ENCODE data around the gene LSM4.
A peak's percentile ranks its signal among the peaks of the same experiment; 100 is the strongest.

The LSM4 gene

DNA sequence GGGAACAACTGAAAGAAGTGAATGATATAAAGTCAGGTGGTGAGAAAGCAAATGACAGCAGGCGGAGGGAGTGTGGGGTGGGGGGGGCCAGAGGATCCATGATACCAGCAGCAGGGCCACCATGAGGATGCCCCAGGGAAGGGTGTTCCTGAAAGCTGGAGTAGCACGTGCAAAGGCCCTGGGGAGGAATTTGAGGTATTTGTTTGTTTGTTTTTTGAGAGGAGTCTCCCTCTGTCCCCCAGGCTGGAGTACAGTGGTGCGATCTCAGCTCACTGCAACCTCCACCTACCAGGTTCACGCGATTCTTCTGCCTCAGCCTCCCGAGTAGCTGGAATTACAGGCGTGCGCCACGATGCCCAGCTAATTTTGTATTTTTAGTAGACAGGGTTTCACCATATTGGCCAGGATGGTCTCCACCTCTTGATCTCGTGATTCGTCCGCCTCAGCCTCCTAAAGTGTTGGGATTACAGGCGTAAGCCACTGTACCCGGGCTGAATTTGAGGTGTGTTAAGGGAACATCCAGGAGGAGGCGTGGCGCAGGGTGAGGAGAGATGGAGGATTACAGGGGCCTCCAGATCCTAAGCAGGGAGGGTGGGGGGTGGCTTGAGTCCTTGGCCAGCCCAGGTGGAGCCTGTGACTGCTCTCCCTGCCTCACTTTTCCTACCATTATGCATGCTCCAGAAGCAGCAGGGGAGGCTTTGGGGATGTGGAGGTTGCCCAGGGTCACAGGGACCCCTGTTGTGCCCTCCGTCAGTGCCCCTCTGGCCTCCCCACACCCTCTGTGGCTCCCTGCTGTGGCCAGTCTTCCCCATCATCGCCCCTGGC lies 29.0 kb downstream of the LSM4 start:
- no peak for DNase-seq
- H3K9me3 ChIP-seq = no peaks in the 10 kb centered on the region
- H3K4me1 ChIP-seq = peaks cover 20% of the 10 kb centered on the region
- H3K27me3 ChIP-seq = no peaks in the 10 kb centered on the region
- H3K4me3 ChIP-seq (ENCODE audit: low read depth, low read length) = no peak overlapping the region
- TF ChIP-seq CTCF (IDR thresholded peaks at IDR 0.05; ENCODE audit: low read depth, low read length) = no peak
- H3K36me3 ChIP-seq = no peaks in the 10 kb centered on the region

DNA sequence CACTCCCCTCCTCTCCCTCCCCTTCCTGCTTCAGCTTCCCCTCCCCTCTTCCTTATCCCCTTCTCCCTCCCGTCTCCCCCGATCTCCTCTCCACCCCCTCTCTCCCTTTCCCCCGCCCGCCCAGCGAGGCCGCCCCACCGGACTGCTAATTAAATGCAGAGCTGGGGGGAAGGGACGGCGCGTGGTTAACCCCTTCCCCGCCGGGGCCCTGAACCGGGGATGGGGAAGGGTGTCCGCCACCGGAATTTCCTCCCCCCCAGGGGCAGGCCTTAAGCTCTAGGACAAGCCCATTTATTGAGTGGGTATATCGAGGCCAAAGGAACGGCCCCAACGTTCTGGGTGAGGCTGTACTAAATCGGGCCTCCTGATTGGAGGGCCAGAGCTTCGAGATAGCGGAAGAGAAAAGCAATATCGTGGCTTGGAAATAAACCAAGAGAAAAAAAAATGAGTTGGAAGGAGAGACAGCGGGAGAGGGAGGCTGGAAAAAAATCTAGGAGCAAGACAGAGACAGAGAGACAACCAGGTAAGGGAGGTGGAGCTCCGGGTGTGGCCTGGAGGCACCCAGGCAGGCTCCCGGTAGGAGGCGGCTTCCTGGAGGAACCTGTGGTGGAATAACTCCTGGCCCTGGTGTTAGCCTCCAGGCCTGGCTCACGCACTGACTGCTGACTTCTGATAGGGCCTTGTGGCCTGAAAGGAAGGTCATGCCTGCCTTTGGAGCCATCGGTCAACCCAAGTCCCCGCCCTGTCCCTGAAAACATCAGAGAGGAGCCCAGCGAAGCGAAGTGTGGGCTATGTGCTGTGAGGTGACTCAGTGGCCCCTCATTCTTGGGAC lies 29.9 kb downstream of the LSM4 start:
- H3K4me1 ChIP-seq = peaks cover 20% of the 10 kb centered on the region
- TF ChIP-seq CTCF (IDR thresholded peaks at IDR 0.05; ENCODE audit: low read depth, low read length) = no peak
- H3K9me3 ChIP-seq = no peaks in the 10 kb centered on the region
- no peaks in the 10 kb centered on the region for H3K27me3 ChIP-seq
- no peaks in the 10 kb centered on the region for H3K36me3 ChIP-seq
- peak; percentile 79 for DNase-seq
- peak overlapping the region; percentile 74 for H3K4me3 ChIP-seq (ENCODE audit: low read depth, low read length)

DNA sequence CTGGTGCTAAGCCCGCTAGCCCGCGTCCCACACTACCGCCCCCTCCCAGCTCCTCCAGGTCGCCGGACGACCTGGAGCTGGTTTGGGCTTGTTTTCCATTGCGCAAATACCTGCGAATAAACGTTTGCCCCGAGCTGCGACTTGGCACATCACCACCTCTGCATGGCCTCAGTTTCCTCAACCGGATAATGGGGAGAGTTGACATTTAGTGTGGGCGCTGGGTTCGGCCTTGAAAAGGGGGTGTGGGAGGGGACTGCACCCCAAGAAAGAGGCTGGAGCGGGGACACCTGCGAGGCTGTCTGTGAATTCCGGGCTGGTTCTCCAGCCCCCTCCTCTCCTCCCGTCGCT lies 30.4 kb downstream of the LSM4 start:
- no peak for DNase-seq
- Histone ChIP-seq H3K27me3 (no peaks in the 10 kb centered on the region), H3K4me1 (peaks cover 20% of the 10 kb centered on the region), H3K36me3 (no peaks in the 10 kb centered on the region), H3K9me3 (no peaks in the 10 kb centered on the region), H3K4me3 (ENCODE audit: low read depth, low read length) (peak overlapping the region; percentile 74)
- no peak for TF ChIP-seq CTCF (IDR thresholded peaks at IDR 0.05; ENCODE audit: low read depth, low read length)

DNA sequence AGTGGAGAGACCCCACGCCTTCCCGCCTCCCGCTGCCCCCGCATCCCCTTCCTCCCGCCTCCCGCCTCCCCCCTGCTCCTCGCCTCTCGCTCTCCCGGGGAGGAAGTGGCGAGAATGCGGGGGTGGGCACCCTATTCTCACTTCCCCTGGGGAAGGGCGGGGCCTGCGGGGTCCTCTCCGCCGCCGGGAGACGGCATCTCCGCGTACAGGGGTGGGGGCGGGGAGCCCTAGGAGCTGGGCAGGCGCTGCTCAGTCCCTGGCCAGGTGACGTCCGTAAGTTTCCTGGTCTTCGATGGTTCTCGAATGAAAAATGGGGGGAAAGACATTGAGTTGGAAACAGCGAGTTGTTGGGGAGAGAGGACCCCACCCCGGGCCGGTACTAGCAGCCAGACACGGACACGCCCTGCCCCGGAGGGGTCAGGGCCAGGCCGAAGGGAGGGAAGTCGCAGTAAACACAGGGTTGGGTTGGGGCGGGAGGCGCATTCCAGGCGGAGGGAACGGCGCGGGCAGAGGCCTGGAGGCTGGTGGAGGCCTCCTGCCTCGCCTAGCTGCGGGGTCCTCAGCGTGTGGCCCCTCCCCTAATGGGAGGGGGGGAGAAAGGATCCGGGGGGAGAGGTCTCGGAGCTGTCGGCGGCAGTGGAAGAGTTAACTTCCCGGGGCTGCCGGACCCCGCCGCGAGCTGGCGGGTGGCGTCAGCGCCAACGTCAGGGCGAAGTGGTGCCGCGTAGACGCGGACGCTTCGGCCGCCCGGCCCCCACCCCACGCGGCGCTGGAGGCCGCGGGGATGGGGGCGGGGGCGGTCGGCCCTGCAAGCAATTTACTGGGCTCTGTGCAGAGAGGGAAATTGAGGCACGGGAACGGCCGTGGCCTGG lies 31.1 kb downstream of the LSM4 start:
- H3K4me1 ChIP-seq = peaks cover 20% of the 10 kb centered on the region
- TF ChIP-seq CTCF (IDR thresholded peaks at IDR 0.05; ENCODE audit: low read depth, low read length) = no peak
- DNase-seq = peak; percentile 71
- H3K36me3 ChIP-seq = no peaks in the 10 kb centered on the region
- H3K4me3 ChIP-seq (ENCODE audit: low read depth, low read length) = peak overlapping the region; percentile 74
- no peaks in the 10 kb centered on the region for H3K27me3 ChIP-seq
- H3K9me3 ChIP-seq = no peaks in the 10 kb centered on the region

- peaks cover 20% of the 10 kb centered on the region for H3K4me1 ChIP-seq
- TF ChIP-seq CTCF (IDR thresholded peaks at IDR 0.05; ENCODE audit: low read depth, low read length) = no peak
- no peaks in the 10 kb centered on the region for H3K36me3 ChIP-seq
- no peaks in the 10 kb centered on the region for H3K27me3 ChIP-seq
- DNase-seq = no peak
- H3K9me3 ChIP-seq = no peaks in the 10 kb centered on the region
- H3K4me3 ChIP-seq (ENCODE audit: low read depth, low read length) = no peak overlapping the region
These were observed 31.8 kb downstream of the LSM4 start for GRCh38 chr19:18291019-18291524.

Measured in BE2C (cell line).